Neural progenitor cell (in vitro differentiated cells): Measurements from ENCODE around the gene TNIK.

ENCODE experiments used
- CTCF ChIP-seq: fragments of 200-600 bp; sonication (generic); IDR thresholded peaks from 2 replicates; pipeline ENCODE4 v1.5.1; 2017; ENCODE audit warnings: antibody characterized with exemption, mild to moderate bottlenecking
- EZH2phosphoT487 ChIP-seq: fragments of 200-600 bp; sonication (generic); IDR thresholded peaks from 2 replicates; pipeline ENCODE4 v1.6.1; 2017; ENCODE audit warnings: antibody characterized with exemption

DNA sequence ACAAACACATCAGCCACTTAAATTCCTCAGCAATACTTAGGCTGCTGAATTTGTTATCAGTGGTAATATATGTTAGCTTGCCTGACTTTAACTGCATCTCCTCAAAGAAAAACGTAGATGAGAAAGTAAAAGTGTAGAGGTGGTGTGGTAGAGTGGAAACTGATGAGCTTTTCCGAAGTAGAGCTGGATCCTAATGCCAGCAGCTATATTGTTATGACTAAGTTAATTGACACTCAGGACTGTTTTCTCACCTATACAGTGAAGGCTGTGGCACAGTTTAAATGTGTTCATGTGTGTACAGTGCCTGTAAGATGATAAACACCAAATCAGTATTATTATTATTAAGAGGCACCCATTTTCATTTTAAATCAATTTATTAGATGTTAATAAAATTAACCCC, 174.9 kb downstream of the TNIK start:
- TF ChIP-seq CTCF = no peak
- no peak for TF ChIP-seq EZH2phosphoT487
